Measurements from ENCODE around the gene SCN5A. TPM values are rescaled to one million over a fixed set of nuclear protein-coding genes. Genes with fewer than 3 reads are reported as not detected.
A peak's percentile ranks its signal among the peaks of the same experiment; 100 is the strongest.

The SCN5A gene
- total RNA-seq: under 1 TPM; 0.20 to 0.52 TPM

DNA sequence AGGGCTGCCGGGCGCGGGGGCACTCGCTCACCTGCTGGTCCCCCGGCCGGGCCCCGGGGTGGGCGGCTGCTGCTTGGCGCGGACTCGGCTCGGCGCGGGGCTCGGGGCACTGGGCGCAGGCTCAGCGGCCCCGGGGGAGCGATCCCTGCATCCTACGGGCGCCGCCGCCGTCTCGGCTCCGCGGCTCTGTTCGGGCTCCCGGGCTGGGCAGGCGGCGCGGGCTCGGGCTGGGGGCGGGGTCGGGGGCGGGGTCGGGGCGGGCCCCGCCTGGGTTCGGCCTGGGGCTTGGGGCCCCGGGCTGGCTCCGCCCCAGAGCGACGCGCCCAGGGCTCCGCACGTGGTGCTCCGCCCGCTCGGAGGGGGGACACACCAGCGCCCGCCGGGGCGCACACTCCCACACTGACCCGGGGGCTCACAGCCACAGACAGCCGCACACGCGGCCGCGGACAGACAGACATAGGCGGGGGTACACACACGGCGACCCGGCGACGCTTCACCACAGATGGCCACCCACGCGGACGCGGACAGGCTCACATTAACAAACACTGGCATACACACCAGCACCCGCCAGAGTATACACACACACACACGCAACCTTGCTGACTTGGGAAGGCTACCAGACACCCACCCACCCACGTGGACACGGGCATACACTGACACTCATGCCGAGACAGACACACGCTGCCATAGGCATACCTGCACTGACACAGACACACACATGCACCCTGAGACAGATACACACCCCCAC is at the start of gene SCN5A:
TSS of gene SCN5A (minus strand) at position 188 of the 748 bp plus-strand sequence. CDS start 16,380 bp downstream, outside the sequence.
- TF ChIP-seq, protein P1, sequence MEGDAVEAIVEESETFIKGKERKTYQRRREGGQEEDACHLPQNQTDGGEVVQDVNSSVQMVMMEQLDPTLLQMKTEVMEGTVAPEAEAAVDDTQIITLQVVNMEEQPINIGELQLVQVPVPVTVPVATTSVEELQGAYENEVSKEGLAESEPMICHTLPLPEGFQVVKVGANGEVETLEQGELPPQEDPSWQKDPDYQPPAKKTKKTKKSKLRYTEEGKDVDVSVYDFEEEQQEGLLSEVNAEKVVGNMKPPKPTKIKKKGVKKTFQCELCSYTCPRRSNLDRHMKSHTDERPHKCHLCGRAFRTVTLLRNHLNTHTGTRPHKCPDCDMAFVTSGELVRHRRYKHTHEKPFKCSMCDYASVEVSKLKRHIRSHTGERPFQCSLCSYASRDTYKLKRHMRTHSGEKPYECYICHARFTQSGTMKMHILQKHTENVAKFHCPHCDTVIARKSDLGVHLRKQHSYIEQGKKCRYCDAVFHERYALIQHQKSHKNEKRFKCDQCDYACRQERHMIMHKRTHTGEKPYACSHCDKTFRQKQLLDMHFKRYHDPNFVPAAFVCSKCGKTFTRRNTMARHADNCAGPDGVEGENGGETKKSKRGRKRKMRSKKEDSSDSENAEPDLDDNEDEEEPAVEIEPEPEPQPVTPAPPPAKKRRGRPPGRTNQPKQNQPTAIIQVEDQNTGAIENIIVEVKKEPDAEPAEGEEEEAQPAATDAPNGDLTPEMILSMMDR (IDR thresholded peaks at IDR 0.05): no peak
- DNase-seq (peak; percentile 53), ATAC-seq (peak; percentile 83)
- Mint-ChIP-seq H3K27me3 (peaks cover 14% of the 10 kb centered on the region), H3K27ac (no peak within 1 kb of the TSS), H3K36me3 (ENCODE audit: low read depth) (no peaks in the 10 kb centered on the region), H3K9me3 (no peaks in the 10 kb centered on the region), H3K4me1 (ENCODE audit: low read depth) (peaks cover 4% of the 10 kb centered on the region), H3K4me3 (peak within 1 kb of the TSS; percentile 56)
- ChIA-PET CTCF (interaction anchor here (5.9 kb wide), 1 partner anchor 128 kb away, joined by 38 read pairs; no protein-coding TSS in a partner anchor), POLR2A (no interaction called here)
- intact Hi-C loops (cut with micrococcal nuclease): loop anchor here (2.0 to 10.0 kb wide), 4 partner anchors 129 to 345 kb away; partner anchors contain the start of gene EXOG

DNA sequence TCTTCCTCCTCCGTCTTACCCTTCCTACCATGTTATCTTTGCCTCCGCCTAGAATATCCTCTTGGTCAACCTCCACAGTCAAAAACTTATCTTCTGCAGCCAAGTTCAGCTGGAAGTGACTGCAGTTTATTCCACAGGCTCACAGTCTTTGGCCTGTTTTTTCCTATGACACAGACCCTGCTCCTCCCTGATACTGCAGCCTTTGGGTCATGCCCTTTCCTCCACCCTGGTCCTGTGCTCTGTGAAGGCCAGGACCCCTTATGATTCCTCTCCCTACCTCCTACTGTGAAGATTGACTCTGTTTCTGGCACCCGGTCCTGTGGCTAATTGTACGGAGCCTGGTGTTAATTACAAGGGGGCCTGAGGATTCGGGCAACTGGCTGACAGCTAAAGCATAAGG is 49.3 kb upstream of the SCN5A start:
- no peak overlapping the region for H3K4me3 Mint-ChIP-seq
- DNase-seq: no peak
- POLR2A ChIA-PET: no interaction called here
- no peaks in the 10 kb centered on the region for H3K36me3 Mint-ChIP-seq (ENCODE audit: low read depth)
- no peak overlapping the region for H3K27ac Mint-ChIP-seq
- H3K4me1 Mint-ChIP-seq (ENCODE audit: low read depth): no peaks in the 10 kb centered on the region
- TF ChIP-seq, protein P1 (IDR thresholded peaks at IDR 0.05): no peak
- CTCF ChIA-PET: no interaction called here
- no peak for ATAC-seq
- peaks cover 8% of the 10 kb centered on the region for H3K27me3 Mint-ChIP-seq
- H3K9me3 Mint-ChIP-seq: no peaks in the 10 kb centered on the region
- intact Hi-C loops (cut with micrococcal nuclease): no loop called here

GRCh38 chr3:38698061-38698460 is 48.6 kb upstream of the SCN5A start:
- ChIA-PET CTCF (no interaction called here), POLR2A (no interaction called here)
- H3K4me1 Mint-ChIP-seq (ENCODE audit: low read depth): no peaks in the 10 kb centered on the region
- ATAC-seq (no peak), DNase-seq (no peak)
- intact Hi-C loops (cut with micrococcal nuclease): no loop called here
- no peak overlapping the region for H3K4me3 Mint-ChIP-seq
- H3K36me3 Mint-ChIP-seq (ENCODE audit: low read depth): no peaks in the 10 kb centered on the region
- TF ChIP-seq, protein P1 (IDR thresholded peaks at IDR 0.05): no peak
- no peaks in the 10 kb centered on the region for H3K9me3 Mint-ChIP-seq
- no peak overlapping the region for H3K27ac Mint-ChIP-seq
- H3K27me3 Mint-ChIP-seq: peaks cover 8% of the 10 kb centered on the region

- intact Hi-C loops (cut with micrococcal nuclease): no loop called here
- H3K27me3 Mint-ChIP-seq: peaks cover 8% of the 10 kb centered on the region
- no peak for DNase-seq
- H3K4me3 Mint-ChIP-seq: no peak overlapping the region
- POLR2A ChIA-PET: no interaction called here
- CTCF ChIA-PET: no interaction called here
- TF ChIP-seq, protein P1 (IDR thresholded peaks at IDR 0.05): no peak
- ATAC-seq: no peak
- H3K9me3 Mint-ChIP-seq: no peaks in the 10 kb centered on the region
- no peak overlapping the region for H3K27ac Mint-ChIP-seq
- no peaks in the 10 kb centered on the region for H3K4me1 Mint-ChIP-seq (ENCODE audit: low read depth)
- H3K36me3 Mint-ChIP-seq (ENCODE audit: low read depth): no peaks in the 10 kb centered on the region
Observed at GRCh38 chr3:38696034-38696433, 46.5 kb upstream of the SCN5A start.

- Mint-ChIP-seq H3K4me3 (no peak overlapping the region), H3K9me3 (no peaks in the 10 kb centered on the region), H3K36me3 (ENCODE audit: low read depth) (no peaks in the 10 kb centered on the region), H3K27me3 (peaks cover 6% of the 10 kb centered on the region), H3K4me1 (ENCODE audit: low read depth) (no peaks in the 10 kb centered on the region), H3K27ac (no peak overlapping the region)
- DNase-seq (no peak), ATAC-seq (no peak)
- CTCF ChIA-PET: interaction anchor here (1.0 to 1.4 kb wide), 2 partner anchors 49 to 169 kb away, joined by 3 read pairs; no protein-coding TSS in a partner anchor
- TF ChIP-seq, protein P1 (IDR thresholded peaks at IDR 0.05): no peak
- intact Hi-C loops (cut with micrococcal nuclease): no loop called here
- POLR2A ChIA-PET: no interaction called here
Observed at GRCh38 chr3:38690185-38690584, 40.7 kb upstream of the SCN5A start.
